ENCODE measurements around the gene WAC. TPM values are rescaled to one million over a fixed set of nuclear protein-coding genes. Genes with fewer than 3 reads are reported as not detected.

The WAC gene
- total and polyA plus RNA-seq, 2 of the 13 experiments (the other 11 are each of a cell fraction or from before 2014, with no cell fraction given), result 69.1 to 96.2 TPM

GRCh38 chr10:28533571-28534304 is 820 bp downstream of the WAC start (continued):
- TF ChIP-seq ZNF318 (CRISPR knock-in tag; IDR thresholded peaks at IDR 0.05) (no peak), HNRNPH1 (optimal IDR thresholded peaks at IDR 0.05; ENCODE audit: low read depth, low read length) (no peak), EHMT2 (IDR thresholded peaks at IDR 0.05; ENCODE audit: borderline replicate concordance, low read depth, low read length) (no peak), SNAPC4 (CRISPR knock-in tag; IDR thresholded peaks at IDR 0.05) (no peak), ZGPAT (CRISPR knock-in tag; IDR thresholded peaks at IDR 0.05) (no peak), ZNF572 (CRISPR knock-in tag; IDR thresholded peaks at IDR 0.05) (no peak), ZNF550 (CRISPR knock-in tag; IDR thresholded peaks at IDR 0.05; ENCODE audit: borderline replicate concordance) (no peak), PHF21A (CRISPR knock-in tag; IDR thresholded peaks at IDR 0.05) (no peak), ZNF605 (CRISPR knock-in tag; IDR thresholded peaks at IDR 0.05) (no peak), ZNF260 (CRISPR knock-in tag; IDR thresholded peaks at IDR 0.05; ENCODE audit: borderline replicate concordance, low read depth) (no peak), GZF1 (CRISPR knock-in tag; IDR thresholded peaks at IDR 0.05) (no peak), NR1H2 (CRISPR knock-in tag; IDR thresholded peaks at IDR 0.05; ENCODE audit: borderline replicate concordance, low read depth) (no peak), ZNF431 (CRISPR knock-in tag; IDR thresholded peaks at IDR 0.05; ENCODE audit: borderline replicate concordance, low read depth) (no peak), JDP2 (CRISPR knock-in tag; IDR thresholded peaks at IDR 0.05; ENCODE audit: borderline replicate concordance) (no peak)
